Kidney (tissue), 22 donors: ENCODE data around the gene RASL10B. TPM values are rescaled to one million over a fixed set of nuclear protein-coding genes. Genes with fewer than 3 reads are reported as not detected.

ENCODE experiments used
- DNase-seq, 5 donors: peaks; one replicate each; pipeline ENCODE4 v3.0.0-alpha.2; 2013 to 2020
- FAIRE-seq: peaks from 2 replicates; lab custom pipeline; 2012; peaks lifted over from hg19 to GRCh38; lab: Jason Lieb, UNC
- H3K27ac ChIP-seq, 2 donors: one replicate each; pipeline ENCODE4 v1.7.0; 2013; ENCODE audit warnings: low read depth in 2 of 2, low read length in 2 of 2, inconsistent platforms in 1 of 2
- H3K27me3 ChIP-seq: one replicate; pipeline ENCODE4 v1.7.1; 2013; ENCODE audit warnings: low read length, inconsistent platforms; ENCODE audit not compliant: control insufficient read depth, insufficient read depth
- H3K36me3 ChIP-seq, 3 donors: one replicate each; pipeline versions ENCODE4 v1.7.0 to v1.7.1; 2013; ENCODE audit warnings: low read length in 3 of 3, control low read depth in 1 of 3, inconsistent platforms in 1 of 3; ENCODE audit not compliant: insufficient read depth in 3 of 3, control insufficient read depth in 2 of 3
- H3K4me1 ChIP-seq, 3 donors: one replicate each; pipeline versions ENCODE4 v1.7.0 to v1.7.1; 2013; ENCODE audit warnings: low read length in 3 of 3, inconsistent platforms in 1 of 3, low read depth in 1 of 3; ENCODE audit not compliant: control insufficient read depth in 2 of 3, insufficient read depth in 2 of 3
- H3K4me3 ChIP-seq, 3 donors: one replicate each; pipeline versions ENCODE4 v1.7.0 to v1.8.1; 2013; ENCODE audit warnings: low read length in 3 of 3, control low read depth in 1 of 3, inconsistent platforms in 1 of 3
- H3K9ac ChIP-seq, 3 donors: one replicate each; pipeline versions ENCODE4 v1.7.0 to v1.7.1; 2013; ENCODE audit warnings: low read length in 3 of 3, control low read depth in 1 of 3, inconsistent platforms in 1 of 3
- H3K9me3 ChIP-seq, 3 donors: one replicate each; pipeline versions ENCODE4 v1.7.0 to v1.7.1; 2013; ENCODE audit warnings: low read length in 3 of 3, control low read depth in 1 of 3, inconsistent platforms in 1 of 3; ENCODE audit not compliant: control insufficient read depth in 2 of 3, insufficient read depth in 1 of 3
- intact Hi-C: fragments of 100-400 bp; cut with DNase I; formaldehyde crosslinking; loops from one replicate; pipeline ENCODE4 v1.11.1; 2022
- long read RNA-seq, 10 donors: library from polyadenylated mRNA in 1 of 10; unstranded in 1 of 10; transcript quantifications; one replicate each; pipeline ENCODE4 v2.0.0 and lab custom pipeline, GENCODE V29; 2021 to 2026
- polyA plus RNA-seq: library from polyadenylated mRNA; stranded (reverse); fragments of 350-450 nt; fragmentation: Illumina TruSeq; extraction: RNeasy Lipid Tissue Mini Kit (QIAGEN cat#74804); gene quantifications from one replicate; pipeline ENCODE4 v1.2.3, GENCODE V29; 2014; ENCODE audit warnings: low read depth, low replicate concordance; ENCODE audit not compliant: insufficient read depth
- total RNA-seq: library from RNA; stranded (reverse); fragmentation: NEBNext Ultra II Directional; extraction: Animal tissue kit (Norgen Biotek cat#: 25700); gene quantifications from one replicate; pipeline ENCODE4 v1.2.1, GENCODE V29; 2021
- TF ChIP-seq, protein P1 (sequence below): IDR thresholded peaks from 3 replicates; pipeline ENCODE4 v1.5.1; 2012; ENCODE audit warnings: mild to moderate bottlenecking, moderate library complexity, borderline replicate concordance; ENCODE audit not compliant: insufficient read depth; ENCODE audit errors: extremely low read depth
- donor health status: control.
- donor health status: control.
- donor health status: control.
- donor health status: control.
- donor health status: control.
- donor health status: DM: yes; HTN: yes; CAD: no.
- donor health status: Normal renal cell carcinoma (clear cell type).

The RASL10B gene, protein sequence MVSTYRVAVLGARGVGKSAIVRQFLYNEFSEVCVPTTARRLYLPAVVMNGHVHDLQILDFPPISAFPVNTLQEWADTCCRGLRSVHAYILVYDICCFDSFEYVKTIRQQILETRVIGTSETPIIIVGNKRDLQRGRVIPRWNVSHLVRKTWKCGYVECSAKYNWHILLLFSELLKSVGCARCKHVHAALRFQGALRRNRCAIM
- 2.4 TPM for total RNA-seq
- 1.5 TPM for polyA plus RNA-seq
- long read RNA-seq, donor 1, transcript RASL10B-201 (4 exons, 3,205 nt): major isoform, 5 of 5 reads
- long read RNA-seq, donor 1, partial matches to known transcripts: 0 of 5 reads
- long read RNA-seq, donor 1, other reads (novel, unspliced or antisense): 0 of 5 reads
- long read RNA-seq, donor 2, transcript RASL10B-201 (4 exons, 3,205 nt): major isoform, 12 of 12 reads
- long read RNA-seq, donor 2, partial matches to known transcripts: 0 of 12 reads
- long read RNA-seq, donor 2, other reads (novel, unspliced or antisense): 0 of 12 reads
- long read RNA-seq, donor 3, partial matches to known transcripts: 0 of 4 reads
- long read RNA-seq, donor 3, other reads (novel, unspliced or antisense): 0 of 4 reads
- long read RNA-seq, donor 4, partial matches to known transcripts: 0 of 3 reads
- long read RNA-seq, donor 4, other reads (novel, unspliced or antisense): 0 of 3 reads
- long read RNA-seq, donor 5: 0 reads
- long read RNA-seq, donor 6, partial matches to known transcripts: 18 of 21 reads
- long read RNA-seq, donor 6, other reads (novel, unspliced or antisense): 0 of 21 reads
- long read RNA-seq, donor 7, partial matches to known transcripts: 5 of 7 reads
- long read RNA-seq, donor 7, other reads (novel, unspliced or antisense): 0 of 7 reads
- long read RNA-seq, donor 8, transcript RASL10B-201 (4 exons, 3,205 nt): major isoform, 8 of 15 reads
- long read RNA-seq, donor 8, partial matches to known transcripts: 7 of 15 reads
- long read RNA-seq, donor 8, other reads (novel, unspliced or antisense): 0 of 15 reads
- long read RNA-seq, donor 9, transcript RASL10B-201 (4 exons, 3,205 nt): major isoform, 5 of 5 reads
- long read RNA-seq, donor 9, partial matches to known transcripts: 0 of 5 reads
- long read RNA-seq, donor 9, other reads (novel, unspliced or antisense): 0 of 5 reads
- long read RNA-seq, donor 10, partial matches to known transcripts: 0 of 4 reads
- long read RNA-seq, donor 10, other reads (novel, unspliced or antisense): 0 of 4 reads

DNA sequence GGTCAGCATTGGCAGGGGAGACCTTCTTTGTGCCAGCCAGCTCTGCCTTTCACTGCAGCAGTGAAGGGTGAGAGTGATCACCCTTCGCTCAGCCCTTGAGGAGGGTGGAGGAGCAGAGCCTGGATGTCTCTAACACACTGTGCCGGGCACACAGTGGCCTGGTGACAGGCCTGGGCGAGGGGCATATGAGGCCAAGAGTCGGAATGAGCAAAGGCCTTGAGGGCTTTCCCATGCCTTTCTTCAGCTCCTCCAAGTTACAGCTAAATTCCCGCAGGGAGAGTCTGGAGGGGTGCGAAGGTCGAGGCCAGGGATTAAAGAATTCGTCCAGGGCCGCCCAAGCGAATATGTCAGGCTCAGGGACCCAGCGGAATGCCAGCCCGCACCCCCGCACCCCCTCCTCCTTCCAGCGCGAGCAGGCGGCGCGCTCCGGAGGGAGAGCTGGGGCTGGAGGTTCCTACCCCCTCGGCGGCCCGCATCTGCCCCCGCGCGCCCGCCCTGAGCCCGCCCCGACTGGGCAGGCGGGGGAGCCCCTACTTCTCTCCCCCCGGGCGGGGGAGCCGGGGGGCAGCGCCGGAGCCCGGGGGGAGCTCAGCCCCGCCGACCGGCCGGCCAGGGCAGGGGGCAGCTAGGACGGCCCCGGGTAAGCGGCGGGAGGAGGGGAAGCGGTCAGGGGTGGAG, at the start of gene RASL10B:
Gene RASL10B (plus strand): TSS at position 401 of the 678 bp plus-strand sequence. CDS start 3,546 bp downstream, outside the sequence.
- peak; percentile 70 to 90 (median 78) for DNase-seq
- intact Hi-C loops: no loop called here

DNA sequence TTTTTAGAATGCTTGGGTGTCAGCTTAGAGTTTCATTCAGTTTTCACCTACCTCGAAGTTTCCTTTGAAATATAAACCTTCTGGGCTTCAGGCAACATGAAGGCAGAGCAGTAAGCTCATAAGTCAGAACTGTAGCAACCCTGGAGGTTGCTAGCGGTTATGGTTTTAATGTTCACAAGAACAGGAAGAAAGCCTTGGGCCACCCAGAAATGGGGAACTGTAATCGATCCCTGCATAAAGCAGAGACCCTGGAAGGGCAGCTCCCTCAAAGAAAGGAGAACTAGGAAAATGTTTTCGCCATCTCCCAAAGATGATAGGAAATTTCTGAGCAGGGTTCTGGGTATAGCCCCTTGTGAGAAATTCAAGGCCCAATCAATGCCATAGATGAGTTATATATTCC, 47.8 kb upstream of the RASL10B start:
- TF ChIP-seq, protein P1, sequence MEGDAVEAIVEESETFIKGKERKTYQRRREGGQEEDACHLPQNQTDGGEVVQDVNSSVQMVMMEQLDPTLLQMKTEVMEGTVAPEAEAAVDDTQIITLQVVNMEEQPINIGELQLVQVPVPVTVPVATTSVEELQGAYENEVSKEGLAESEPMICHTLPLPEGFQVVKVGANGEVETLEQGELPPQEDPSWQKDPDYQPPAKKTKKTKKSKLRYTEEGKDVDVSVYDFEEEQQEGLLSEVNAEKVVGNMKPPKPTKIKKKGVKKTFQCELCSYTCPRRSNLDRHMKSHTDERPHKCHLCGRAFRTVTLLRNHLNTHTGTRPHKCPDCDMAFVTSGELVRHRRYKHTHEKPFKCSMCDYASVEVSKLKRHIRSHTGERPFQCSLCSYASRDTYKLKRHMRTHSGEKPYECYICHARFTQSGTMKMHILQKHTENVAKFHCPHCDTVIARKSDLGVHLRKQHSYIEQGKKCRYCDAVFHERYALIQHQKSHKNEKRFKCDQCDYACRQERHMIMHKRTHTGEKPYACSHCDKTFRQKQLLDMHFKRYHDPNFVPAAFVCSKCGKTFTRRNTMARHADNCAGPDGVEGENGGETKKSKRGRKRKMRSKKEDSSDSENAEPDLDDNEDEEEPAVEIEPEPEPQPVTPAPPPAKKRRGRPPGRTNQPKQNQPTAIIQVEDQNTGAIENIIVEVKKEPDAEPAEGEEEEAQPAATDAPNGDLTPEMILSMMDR: no peak
- no peak for DNase-seq
- Histone ChIP-seq H3K9ac (no peak overlapping the region), H3K27ac (no peak overlapping the region), H3K4me1 (no peaks in the 10 kb centered on the region), H3K9me3 (no peaks in the 10 kb centered on the region), H3K36me3 (peaks cover 0 to 12% (median 2%) of the 10 kb centered on the region in 3 donors), H3K27me3 (no peaks in the 10 kb centered on the region), H3K4me3 (no peak overlapping the region)
- no peak for FAIRE-seq
- intact Hi-C loops: no loop called here

More for the DNA sequence above, at the start of gene RASL10B:
- Histone ChIP-seq H3K27me3 (no peaks in the 10 kb centered on the region), H3K4me1 (peaks cover 0 to 12% (median 12%) of the 10 kb centered on the region in 3 donors), H3K9ac (peak within 1 kb of the TSS in 1 of 3 donors; percentile 53), H3K36me3 (peaks cover 0 to 2% (median 0%) of the 10 kb centered on the region in 3 donors), H3K9me3 (no peaks in the 10 kb centered on the region), H3K27ac (no peak within 1 kb of the TSS), H3K4me3 (peak within 1 kb of the TSS; percentile 44 to 59 (median 48))
- no peak for FAIRE-seq
- TF ChIP-seq, protein P1: no peak

DNA sequence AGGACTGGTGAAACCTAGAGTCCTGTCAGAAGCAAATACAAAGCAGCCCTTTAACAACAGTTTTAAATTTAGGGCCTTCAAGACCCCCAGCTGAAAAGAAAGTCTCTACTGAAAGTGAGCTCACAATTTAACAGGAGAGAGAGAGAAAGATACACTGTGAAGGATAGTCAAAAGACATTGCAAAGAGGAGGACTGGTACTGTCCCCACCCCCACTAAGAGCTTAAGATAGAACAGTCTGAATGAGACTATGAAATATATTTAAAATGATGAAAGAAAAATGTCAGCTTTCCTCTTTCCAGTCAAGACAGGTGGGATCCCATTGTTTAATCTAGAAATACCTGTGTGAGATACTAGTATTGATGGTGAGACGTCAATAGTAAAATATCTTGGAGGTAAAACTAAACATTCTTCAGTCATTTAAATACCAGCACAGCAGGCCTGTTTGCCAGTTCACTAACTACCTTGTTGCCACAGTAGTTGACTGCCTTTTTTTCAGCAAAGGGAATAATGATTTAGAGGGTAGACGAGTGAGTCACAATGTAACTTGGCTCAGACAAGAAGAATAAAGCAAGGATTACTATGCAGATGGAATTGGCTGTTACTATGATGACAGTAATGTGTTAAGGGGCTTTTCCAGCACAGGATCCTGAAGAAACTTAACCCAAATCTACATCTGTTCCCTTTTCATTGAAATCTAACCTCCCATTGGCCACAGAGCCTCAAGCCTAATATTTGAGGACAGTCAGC, 47.2 kb upstream of the RASL10B start:
- Histone ChIP-seq H3K36me3 (peaks cover 0 to 12% (median 2%) of the 10 kb centered on the region in 3 donors), H3K9me3 (no peaks in the 10 kb centered on the region), H3K4me1 (no peaks in the 10 kb centered on the region), H3K27me3 (no peaks in the 10 kb centered on the region), H3K4me3 (no peak overlapping the region), H3K9ac (no peak overlapping the region), H3K27ac (no peak overlapping the region)
- FAIRE-seq (no peak), DNase-seq (no peak)
- intact Hi-C loops: no loop called here
- TF ChIP-seq, protein P1: no peak
